HG03025 (cell line): ENCODE measurements around the gene AMBRA1.

Source experiments
- ATAC-seq: cut with Tn5 transposase; IDR thresholded peaks from one replicate; pipeline ENCODE4 v1.9.1; 2021; ENCODE audit warnings: mild to moderate bottlenecking, moderate library complexity; ENCODE audit not compliant: unreplicated experiment, low FRiP score

AMBRA1 gene, protein sequence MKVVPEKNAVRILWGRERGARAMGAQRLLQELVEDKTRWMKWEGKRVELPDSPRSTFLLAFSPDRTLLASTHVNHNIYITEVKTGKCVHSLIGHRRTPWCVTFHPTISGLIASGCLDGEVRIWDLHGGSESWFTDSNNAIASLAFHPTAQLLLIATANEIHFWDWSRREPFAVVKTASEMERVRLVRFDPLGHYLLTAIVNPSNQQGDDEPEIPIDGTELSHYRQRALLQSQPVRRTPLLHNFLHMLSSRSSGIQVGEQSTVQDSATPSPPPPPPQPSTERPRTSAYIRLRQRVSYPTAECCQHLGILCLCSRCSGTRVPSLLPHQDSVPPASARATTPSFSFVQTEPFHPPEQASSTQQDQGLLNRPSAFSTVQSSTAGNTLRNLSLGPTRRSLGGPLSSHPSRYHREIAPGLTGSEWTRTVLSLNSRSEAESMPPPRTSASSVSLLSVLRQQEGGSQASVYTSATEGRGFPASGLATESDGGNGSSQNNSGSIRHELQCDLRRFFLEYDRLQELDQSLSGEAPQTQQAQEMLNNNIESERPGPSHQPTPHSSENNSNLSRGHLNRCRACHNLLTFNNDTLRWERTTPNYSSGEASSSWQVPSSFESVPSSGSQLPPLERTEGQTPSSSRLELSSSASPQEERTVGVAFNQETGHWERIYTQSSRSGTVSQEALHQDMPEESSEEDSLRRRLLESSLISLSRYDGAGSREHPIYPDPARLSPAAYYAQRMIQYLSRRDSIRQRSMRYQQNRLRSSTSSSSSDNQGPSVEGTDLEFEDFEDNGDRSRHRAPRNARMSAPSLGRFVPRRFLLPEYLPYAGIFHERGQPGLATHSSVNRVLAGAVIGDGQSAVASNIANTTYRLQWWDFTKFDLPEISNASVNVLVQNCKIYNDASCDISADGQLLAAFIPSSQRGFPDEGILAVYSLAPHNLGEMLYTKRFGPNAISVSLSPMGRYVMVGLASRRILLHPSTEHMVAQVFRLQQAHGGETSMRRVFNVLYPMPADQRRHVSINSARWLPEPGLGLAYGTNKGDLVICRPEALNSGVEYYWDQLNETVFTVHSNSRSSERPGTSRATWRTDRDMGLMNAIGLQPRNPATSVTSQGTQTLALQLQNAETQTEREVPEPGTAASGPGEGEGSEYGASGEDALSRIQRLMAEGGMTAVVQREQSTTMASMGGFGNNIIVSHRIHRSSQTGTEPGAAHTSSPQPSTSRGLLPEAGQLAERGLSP (N-terminal part only)

DNA sequence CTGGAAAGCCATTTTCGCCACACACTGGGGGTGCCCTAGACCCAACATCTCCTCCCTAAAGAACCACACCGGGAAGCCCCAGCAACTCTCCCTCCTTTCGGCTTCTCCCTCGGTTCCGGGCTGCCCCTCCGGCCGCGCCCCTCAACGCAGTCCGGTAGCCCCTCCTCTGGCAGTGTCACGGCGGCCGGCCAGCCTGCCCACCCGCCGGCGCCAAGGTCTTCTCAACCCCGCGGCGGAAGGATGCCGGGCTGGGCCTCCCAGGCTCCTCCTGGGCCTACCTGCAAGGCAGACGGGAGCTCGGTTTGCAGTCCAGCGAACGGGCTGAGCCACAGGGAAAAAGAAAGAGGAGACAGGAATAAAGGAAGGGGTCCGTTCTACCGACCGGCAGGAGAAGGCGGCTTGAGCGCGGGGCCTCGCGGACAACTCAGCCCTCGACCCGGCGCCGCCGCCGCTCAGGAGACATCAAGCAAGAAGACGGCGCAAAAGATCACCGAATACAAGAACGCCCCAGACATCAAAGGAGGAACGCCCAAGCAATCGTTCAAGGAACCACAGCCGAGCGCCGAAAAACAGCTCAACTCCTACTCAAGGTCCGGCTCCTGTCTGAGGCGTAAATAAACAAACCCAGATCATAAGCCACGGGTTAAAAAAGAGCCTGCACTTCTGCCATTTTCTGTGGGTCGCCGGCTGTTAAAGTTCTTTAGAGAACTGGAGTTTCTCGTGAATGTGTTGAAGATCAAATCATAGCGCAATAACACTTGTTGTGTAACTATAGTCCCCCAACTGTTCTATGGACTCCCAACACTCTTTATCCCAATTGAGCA, at the start of gene AMBRA1:
AMBRA1 (minus strand) TSS at position 474 of the 824 bp plus-strand sequence. CDS start 45,643 bp downstream, outside the sequence.
- peak; percentile 69 for ATAC-seq

DNA sequence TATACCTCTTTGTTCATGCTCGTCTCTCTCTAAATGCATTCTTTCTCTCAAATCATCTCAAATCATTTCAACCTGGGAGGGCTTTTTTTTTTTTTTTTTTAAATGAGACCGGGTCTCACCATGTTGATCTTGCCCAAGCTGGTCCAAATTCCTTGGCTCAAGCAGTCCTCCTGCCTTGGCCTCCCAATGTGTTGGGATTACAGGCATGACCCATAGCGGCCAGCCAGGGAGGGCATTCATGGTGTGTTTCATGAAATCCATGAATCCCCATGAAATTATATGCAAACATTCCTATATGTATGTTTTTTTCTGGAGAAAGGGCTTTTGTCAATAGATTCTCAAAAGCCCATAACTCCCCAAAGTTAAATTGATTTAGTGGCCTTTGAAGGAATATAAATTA, 49.7 kb upstream of the AMBRA1 start:
- no peak for ATAC-seq

DNA sequence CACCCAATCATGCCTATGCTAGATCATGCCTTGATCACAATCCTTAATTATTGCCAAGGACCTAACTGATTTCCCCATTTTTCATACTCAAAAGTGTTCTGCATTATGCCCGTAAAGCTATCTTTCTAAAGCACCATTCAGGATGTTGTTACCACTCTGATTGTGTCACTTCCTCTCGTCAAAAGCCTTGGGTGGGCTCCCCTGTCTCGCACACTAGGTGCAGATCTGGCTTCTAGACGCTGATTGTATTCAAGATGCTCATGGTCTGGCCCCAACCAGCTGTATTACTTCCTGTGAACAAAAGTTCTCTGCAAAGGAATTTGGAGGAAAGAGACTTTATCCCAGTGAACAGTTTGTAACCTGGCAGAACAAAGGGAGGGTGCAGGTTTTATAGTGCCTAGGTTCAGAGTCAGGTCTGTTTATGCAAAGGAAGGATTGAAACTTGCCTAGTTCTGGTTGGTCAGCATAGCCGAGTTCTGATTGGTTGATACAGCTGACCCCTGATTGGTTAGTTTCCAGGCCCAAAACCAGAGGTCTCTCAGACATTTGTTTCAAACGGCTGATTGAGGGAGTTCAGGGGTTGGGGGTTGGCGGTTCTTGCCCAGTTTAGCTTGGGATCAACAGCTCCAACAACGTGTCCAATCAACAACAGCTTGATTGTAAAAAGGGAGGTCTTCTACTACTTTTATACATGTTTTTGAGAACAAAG, 49.0 kb upstream of the AMBRA1 start:
- no peak for ATAC-seq

GRCh38 chr11:46641639-46642038, 47.8 kb upstream of the AMBRA1 start:
- no peak for ATAC-seq

DNA sequence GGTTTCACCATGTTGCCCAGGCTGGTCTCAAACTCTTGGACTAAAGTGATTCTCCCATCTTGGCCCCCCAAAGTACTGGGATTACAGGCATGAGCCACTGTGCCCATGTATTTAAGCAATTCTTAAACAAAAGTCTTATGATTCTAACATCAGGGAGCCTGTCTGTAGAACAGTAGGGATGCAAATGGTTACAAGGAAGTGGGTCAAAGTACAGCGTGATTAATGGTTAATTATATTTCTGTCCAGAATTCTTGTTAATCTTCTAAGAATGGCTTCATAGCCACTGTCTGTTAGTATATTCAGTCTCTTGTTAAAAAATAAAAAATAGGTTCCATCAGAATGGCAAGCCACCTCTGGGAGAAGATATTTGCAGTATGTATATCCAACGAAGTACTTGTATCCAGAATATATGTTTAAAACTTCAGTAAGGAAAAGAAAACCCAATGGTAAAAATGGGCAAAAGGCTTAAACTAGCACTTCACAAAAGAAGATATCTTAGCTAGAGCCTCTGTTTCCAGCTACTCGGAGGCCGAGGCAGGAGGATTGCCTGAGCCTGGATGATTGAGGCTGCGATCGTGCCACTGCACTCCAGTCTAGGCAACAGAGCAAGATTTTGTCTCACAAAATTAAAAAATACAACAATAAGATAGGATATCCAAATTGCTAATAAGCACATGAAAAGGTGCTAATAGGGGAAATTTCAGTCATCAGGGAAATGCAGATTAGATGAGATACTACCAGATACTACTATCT, 46.4 kb upstream of the AMBRA1 start:
- no peak for ATAC-seq

- no peak for ATAC-seq
Measured at GRCh38 chr11:46639197-46639839, 45.5 kb upstream of the AMBRA1 start.

- no peak for ATAC-seq
Measured at GRCh38 chr11:46637546-46637945, 43.7 kb upstream of the AMBRA1 start.

GRCh38 chr11:46635557-46636139, 41.8 kb upstream of the AMBRA1 start:
- ATAC-seq: no peak

- no peak for ATAC-seq
Measured at GRCh38 chr11:46633291-46634217, 39.7 kb upstream of the AMBRA1 start.

GRCh38 chr11:46632502-46632901, 38.7 kb upstream of the AMBRA1 start:
- no peak for ATAC-seq

DNA sequence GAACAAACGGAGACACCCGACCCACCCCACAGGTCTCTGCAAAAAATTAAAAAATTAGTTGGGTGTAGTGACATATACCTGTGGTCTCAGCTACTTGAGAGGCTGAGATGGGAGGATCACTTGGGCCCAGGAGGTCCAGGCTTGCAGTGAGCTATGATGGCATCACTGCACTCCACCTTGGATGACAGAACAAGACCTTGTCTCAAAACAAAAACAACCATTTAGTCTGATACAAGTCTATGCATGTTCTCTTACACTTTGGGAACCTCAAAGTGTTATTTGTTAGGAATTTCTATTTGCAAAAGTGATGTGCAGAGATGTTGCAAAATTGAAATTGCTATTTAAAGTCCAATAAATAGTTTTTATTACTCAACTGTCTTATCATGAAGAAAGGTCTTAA, 37.9 kb upstream of the AMBRA1 start:
- ATAC-seq: no peak

- no peak for ATAC-seq
Measured at GRCh38 chr11:46630237-46630636, 36.4 kb upstream of the AMBRA1 start.

- ATAC-seq: no peak
Measured at GRCh38 chr11:46628961-46629360, 35.1 kb upstream of the AMBRA1 start.

GRCh38 chr11:46625406-46625805, 31.6 kb upstream of the AMBRA1 start:
- ATAC-seq: no peak

DNA sequence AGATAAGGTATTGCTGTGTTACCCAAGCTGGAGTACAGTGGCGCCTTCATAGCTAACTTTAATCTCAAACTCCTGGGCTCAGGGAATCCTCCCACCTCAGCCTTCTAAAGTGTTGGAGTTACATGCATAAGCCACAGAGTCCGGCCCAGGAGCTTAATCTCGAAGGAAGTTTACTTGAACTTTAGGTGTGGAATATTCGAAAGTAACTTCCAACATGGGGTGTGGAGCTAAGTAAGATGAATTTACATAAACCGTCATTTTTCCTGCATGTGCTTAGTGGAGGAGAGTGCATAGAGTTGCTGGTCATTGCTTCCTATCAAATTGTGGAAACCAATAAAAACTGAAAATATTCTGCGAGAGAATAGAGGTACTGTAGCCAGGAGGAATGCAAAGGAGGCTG, 25.0 kb upstream of the AMBRA1 start:
- no peak for ATAC-seq

DNA sequence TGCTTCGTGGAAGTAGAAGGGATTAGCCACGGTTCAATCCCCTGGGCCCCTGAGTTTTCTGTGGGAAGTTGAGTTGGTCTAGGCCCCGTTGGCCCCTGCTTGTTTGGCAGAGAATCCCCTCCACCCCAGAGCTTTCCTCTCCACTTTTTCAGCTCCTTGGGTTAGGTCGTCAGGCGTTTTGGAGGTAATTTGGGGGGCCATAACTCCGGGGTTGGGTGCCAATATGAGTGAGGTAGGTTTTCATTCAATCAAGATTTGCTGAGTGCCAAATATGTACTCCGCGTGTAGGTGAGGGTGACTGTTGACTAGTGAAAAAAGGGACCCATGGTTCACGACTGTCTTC, 24.1 kb upstream of the AMBRA1 start:
- ATAC-seq: no peak
